IMR-90 (cell line): ENCODE measurements around the gene RIMS1. TPM values are rescaled to one million over a fixed set of nuclear protein-coding genes. Genes with fewer than 3 reads are reported as not detected.

Source experiments
- ATAC-seq: fragments of 200-7000 bp; cut with Tn5 transposase; 2 replicates; pipeline ENCODE4 v1.9.1; 2020; ENCODE audit warnings: low read depth, mild to moderate bottlenecking, moderate library complexity
- BruUV-seq: library from RNA; stranded (reverse); fragments of 400-500 nt; replicated peaks from 2 replicates; lab custom pipeline; 2021; lab: Mats Ljungman, UMichigan
- CTCF ChIA-PET: fragments of 300-600 bp; formaldehyde crosslinking; extraction: SDS; loops from one replicate; lab custom pipeline; 2021; ENCODE audit warnings: antibody characterized with exemption; lab: Yijun Ruan, JAX
- POLR2A ChIA-PET: fragments of 300-600 bp; sonication (Branson Sonifier 250); formaldehyde crosslinking; loops from one replicate; lab custom pipeline; 2022; ENCODE audit warnings: antibody characterized with exemption; ENCODE audit not compliant: unreplicated experiment; lab: Charles Lee
- DNase-seq: peaks from one replicate; pipeline ENCODE4 v3.0.0; 2013
- H2AFZ ChIP-seq: replicated peaks from 2 replicates; pipeline ENCODE3; 2013; ENCODE audit warnings: low read length, mild to moderate bottlenecking; ENCODE audit not compliant: poor library complexity
- H2AK5ac ChIP-seq: 2 replicates; pipeline ENCODE4 v1.6.1; 2013; ENCODE audit warnings: low read depth, low read length, inconsistent platforms
- H2AK9ac ChIP-seq: replicated peaks from 2 replicates; pipeline ENCODE3; 2013; ENCODE audit warnings: mild to moderate bottlenecking, low read depth, low read length, moderate library complexity; ENCODE audit not compliant: poor library complexity
- H2BK120ac ChIP-seq: 2 replicates; pipeline ENCODE4 v1.6.1; 2013; ENCODE audit warnings: low read depth, low read length, inconsistent platforms
- H2BK15ac ChIP-seq: 3 replicates; pipeline ENCODE4 v1.6.1; 2013; ENCODE audit warnings: low read depth, low read length, inconsistent platforms
- H2BK20ac ChIP-seq: 2 replicates; pipeline ENCODE4 v1.6.1; 2013; ENCODE audit warnings: low read depth, mild to moderate bottlenecking, inconsistent platforms, low read length, moderate library complexity
- H2BK5ac ChIP-seq: 2 replicates; pipeline ENCODE4 v1.6.1; 2013; ENCODE audit warnings: mild to moderate bottlenecking, low read depth, low read length, inconsistent platforms; ENCODE audit not compliant: poor library complexity, severe bottlenecking
- H3K14ac ChIP-seq: replicated peaks from 2 replicates; pipeline ENCODE4 v1.6.1; 2013; ENCODE audit warnings: low read depth, low read length, inconsistent platforms
- H3K18ac ChIP-seq: 2 replicates; pipeline ENCODE4 v1.6.1; 2013; ENCODE audit warnings: low read depth, low read length, control low read depth
- H3K23ac ChIP-seq: 2 replicates; pipeline ENCODE4 v1.6.1; 2013; ENCODE audit warnings: low read depth, low read length, inconsistent platforms
- H3K27ac ChIP-seq: 2 replicates; pipeline ENCODE4 v1.5.1; 2013; ENCODE audit warnings: mild to moderate bottlenecking, control low read depth, low read length; ENCODE audit not compliant: insufficient read depth
- H3K27me3 ChIP-seq: 2 replicates; pipeline ENCODE4 v1.6.1; 2013; ENCODE audit warnings: low read length; ENCODE audit not compliant: control insufficient read depth, insufficient read depth
- H3K36me3 ChIP-seq: 2 replicates; pipeline ENCODE4 v1.6.1; 2013; ENCODE audit warnings: low read length, mixed read lengths; ENCODE audit not compliant: control insufficient read depth, insufficient read depth
- H3K4ac ChIP-seq: 2 replicates; pipeline ENCODE4 v1.6.1; 2013; ENCODE audit warnings: low read depth, low read length, inconsistent platforms
- H3K4me1 ChIP-seq: 2 replicates; pipeline ENCODE4 v1.6.1; 2013; ENCODE audit warnings: low read length, mixed read lengths; ENCODE audit not compliant: control insufficient read depth, insufficient read depth
- H3K4me2 ChIP-seq: 2 replicates; pipeline ENCODE4 v1.6.1; 2013; ENCODE audit warnings: low read depth, mild to moderate bottlenecking, control low read depth, low read length, moderate library complexity
- H3K4me3 ChIP-seq: 2 replicates; pipeline ENCODE4 v1.5.1; 2013; ENCODE audit warnings: low read depth, mild to moderate bottlenecking, control low read depth, low read length, moderate library complexity; ENCODE audit not compliant: insufficient read depth
- H3K56ac ChIP-seq: 2 replicates; pipeline ENCODE4 v1.6.1; 2013; ENCODE audit warnings: low read length, inconsistent platforms; ENCODE audit not compliant: insufficient read depth; ENCODE audit errors: extremely low read depth
- H3K79me1 ChIP-seq, 2 experiments: 2 replicates each; pipeline ENCODE4 v1.6.1; 2013; ENCODE audit warnings: low read length in 2 of 2, inconsistent platforms in 1 of 2, low read depth in 1 of 2
- H3K9ac ChIP-seq: 2 replicates; pipeline ENCODE4 v1.6.1; 2013; ENCODE audit warnings: low read depth, low read length, control low read depth
- H3K9me1 ChIP-seq: 2 replicates; pipeline ENCODE4 v1.6.1; 2013; ENCODE audit warnings: low read length, inconsistent platforms; ENCODE audit not compliant: insufficient read depth
- H3K9me3 ChIP-seq: 2 replicates; pipeline ENCODE4 v1.6.1; 2013; ENCODE audit warnings: low read length; ENCODE audit not compliant: control insufficient read depth, insufficient read depth
- H4K20me1 ChIP-seq: 2 replicates; pipeline ENCODE4 v1.6.1; 2013; ENCODE audit warnings: low read length, inconsistent platforms; ENCODE audit not compliant: insufficient read depth
- H4K5ac ChIP-seq: 2 replicates; pipeline ENCODE4 v1.6.1; 2013; ENCODE audit warnings: mild to moderate bottlenecking, low read depth, low read length, control low read depth
- H4K8ac ChIP-seq, 2 experiments: 2 replicates each; pipeline ENCODE4 v1.6.1; 2013; ENCODE audit warnings: low read depth in 2 of 2, low read length in 2 of 2, control low read depth in 1 of 2, inconsistent platforms in 1 of 2
- H4K91ac ChIP-seq: 2 replicates; pipeline ENCODE4 v1.6.1; 2013; ENCODE audit warnings: low read depth, low read length, inconsistent platforms; ENCODE audit not compliant: insufficient read depth
- BHLHE40 ChIP-seq: fragments of 150-350 bp; IDR thresholded peaks from 2 replicates; pipeline ENCODE4 v1.6.1; 2016; ENCODE audit warnings: mild to moderate bottlenecking, low read depth, low read length
- CEBPB ChIP-seq: IDR thresholded peaks from 2 replicates; pipeline ENCODE4 v1.6.1; 2012; ENCODE audit warnings: low read depth, low read length, improper control_type of control experiment
- FOS ChIP-seq: fragments of 150-350 bp; IDR thresholded peaks from 2 replicates; pipeline ENCODE4 v1.6.1; 2016; ENCODE audit warnings: low read depth, low read length
- MAFK ChIP-seq: IDR thresholded peaks from 2 replicates; pipeline ENCODE4 v1.6.1; 2012; ENCODE audit warnings: low read depth, low read length, improper control_type of control experiment
- MAZ ChIP-seq: IDR thresholded peaks from 2 replicates; pipeline ENCODE4 v1.6.1; 2012; ENCODE audit warnings: low read depth, mild to moderate bottlenecking, low read length, improper control_type of control experiment, moderate library complexity, borderline replicate concordance
- MXI1 ChIP-seq: IDR thresholded peaks from 2 replicates; pipeline ENCODE4 v1.6.1; 2012; ENCODE audit warnings: low read depth, mild to moderate bottlenecking, low read length, moderate library complexity, borderline replicate concordance
- NFE2L2 ChIP-seq: fragments of 150-350 bp; IDR thresholded peaks from 2 replicates; pipeline ENCODE4 v1.6.1; 2016; ENCODE audit warnings: low read depth, mild to moderate bottlenecking, low read length
- POLR2A ChIP-seq: IDR thresholded peaks from 2 replicates; pipeline ENCODE4 v1.6.1; 2012; ENCODE audit warnings: mild to moderate bottlenecking, low read depth, low read length
- RAD21 ChIP-seq: IDR thresholded peaks from 2 replicates; pipeline ENCODE4 v1.6.1; 2012; ENCODE audit warnings: low read length, improper control_type of control experiment
- RCOR1 ChIP-seq: IDR thresholded peaks from 2 replicates; pipeline ENCODE4 v1.6.1; 2012; ENCODE audit warnings: mild to moderate bottlenecking, low read length, improper control_type of control experiment; ENCODE audit not compliant: insufficient replicate concordance
- RFX5 ChIP-seq: IDR thresholded peaks from 2 replicates; pipeline ENCODE4 v1.8.0; 2012; ENCODE audit warnings: low read depth, mild to moderate bottlenecking, low read length, moderate library complexity
- SMC3 ChIP-seq: fragments of 150-350 bp; IDR thresholded peaks from 2 replicates; pipeline ENCODE4 v1.6.1; 2016; ENCODE audit warnings: low read depth, mild to moderate bottlenecking, antibody characterized with exemption, low read length, moderate library complexity
- WGBS, 2 experiments: methylation state at CpG; one replicate each; pipeline versions ENCODE4 v1.1.5 to v1.1.7; 2013; ENCODE audit warnings: missing lambda C conversion rate in 2 of 2; ENCODE audit not compliant: insufficient read length in 1 of 2; ENCODE audit errors: extremely low coverage in 2 of 2; 5-methylcytosine and 5-hydroxymethylcytosine counted together
- dilution Hi-C: fragments of 300-500 bp; cut with HindIII; formaldehyde crosslinking; loops from one replicate; pipeline ENCODE4 v1.14.3; 2018; ENCODE audit warnings: low sequenced_read_pairs; ENCODE audit not compliant: unreplicated experiment
- in situ Hi-C: fragments of 300-500 bp; cut with MboI; formaldehyde crosslinking; loops from 3 replicates; pipeline ENCODE4 v1.14.3; 2019; ENCODE audit warnings: low sequenced_read_pairs, inconsistent platforms, mixed read lengths
- intact Hi-C: fragments of 100-400 bp; cut with micrococcal nuclease; formaldehyde crosslinking; loops from 2 replicates; pipeline ENCODE4 v1.10.0; 2022
- polyA plus RNA-seq, 3 experiments: library from polyadenylated mRNA; depleted of rRNA; stranded (reverse); fragments of >200 nt; gene quantifications; 2 replicates each; pipeline ENCODE4 v1.2.3, GENCODE V29; 2012; ENCODE audit warnings: low replicate concordance in 1 of 3
- total RNA-seq: library from RNA; depleted of rRNA; stranded (reverse); fragments of >200 nt; gene quantifications from 2 replicates; pipeline ENCODE4 v1.2.3, GENCODE V29; 2012
- TF ChIP-seq, protein P1 (sequence below): fragments of 150-350 bp; IDR thresholded peaks from 2 replicates; pipeline ENCODE4 v1.6.1; 2016; ENCODE audit warnings: low read depth, mild to moderate bottlenecking, low read length, moderate library complexity, borderline replicate concordance

RIMS1 gene
- total and polyA plus RNA-seq, 2 of the 4 experiments (the other 2 are of a cell fraction), result 0.44 to 3.8 TPM

DNA sequence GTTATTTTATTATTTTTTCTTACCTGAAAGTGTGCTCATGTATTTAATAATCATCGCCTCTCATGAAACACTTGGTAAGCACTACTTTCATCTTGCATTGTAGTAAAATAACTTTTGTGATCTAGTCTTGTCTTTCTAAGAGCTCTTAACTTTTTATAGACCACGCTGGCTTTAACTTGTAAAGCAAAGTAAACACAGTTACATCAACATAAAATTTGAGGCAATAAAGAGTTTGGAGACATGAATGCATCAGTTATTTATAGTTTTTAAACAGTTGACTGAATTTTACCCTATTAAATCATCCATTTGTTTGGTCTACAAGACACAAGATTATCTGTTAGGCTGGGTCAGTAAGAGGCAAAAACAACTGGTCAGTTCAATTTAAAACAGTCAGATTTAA is 517.1 kb downstream of the RIMS1 start:
- no peak overlapping the region for H4K5ac ChIP-seq
- ATAC-seq (no peak), DNase-seq (no peak)
- H3K4me2 ChIP-seq, result no peak overlapping the region
- H3K9me3 ChIP-seq, result no peaks in the 10 kb centered on the region
- H4K8ac ChIP-seq, result no peak overlapping the region
- H2BK20ac ChIP-seq, result no peak overlapping the region
- ChIA-PET CTCF (interaction anchor here (1.3 kb wide), 1 partner anchor 9 kb away, joined by 5 read pairs; no protein-coding TSS in a partner anchor), POLR2A (no interaction called here)
- no peak for TF ChIP-seq BHLHE40
- no peak for TF ChIP-seq FOS
- TF ChIP-seq, protein P1, sequence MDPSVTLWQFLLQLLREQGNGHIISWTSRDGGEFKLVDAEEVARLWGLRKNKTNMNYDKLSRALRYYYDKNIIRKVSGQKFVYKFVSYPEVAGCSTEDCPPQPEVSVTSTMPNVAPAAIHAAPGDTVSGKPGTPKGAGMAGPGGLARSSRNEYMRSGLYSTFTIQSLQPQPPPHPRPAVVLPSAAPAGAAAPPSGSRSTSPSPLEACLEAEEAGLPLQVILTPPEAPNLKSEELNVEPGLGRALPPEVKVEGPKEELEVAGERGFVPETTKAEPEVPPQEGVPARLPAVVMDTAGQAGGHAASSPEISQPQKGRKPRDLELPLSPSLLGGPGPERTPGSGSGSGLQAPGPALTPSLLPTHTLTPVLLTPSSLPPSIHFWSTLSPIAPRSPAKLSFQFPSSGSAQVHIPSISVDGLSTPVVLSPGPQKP, result no peak
- no peak for TF ChIP-seq NFE2L2
- no peak for TF ChIP-seq RFX5
- no peak for TF ChIP-seq RCOR1
- TF ChIP-seq MXI1, result no peak
- no peak for TF ChIP-seq POLR2A
- no peak for TF ChIP-seq CEBPB
- no peak for TF ChIP-seq SMC3
- TF ChIP-seq MAFK, result no peak
- TF ChIP-seq RAD21, result no peak
- TF ChIP-seq MAZ, result no peak
- no peaks in the 10 kb centered on the region for H3K4me1 ChIP-seq
- no peak overlapping the region for H3K4me3 ChIP-seq
- no peak overlapping the region for H3K9ac ChIP-seq
- H2AFZ ChIP-seq, result no peak overlapping the region
- H3K4ac ChIP-seq, result no peak overlapping the region
- WGBS, 2 experiments, result no CpG with 5 or more reads among the region's 2 CpGs
- no peak overlapping the region for H3K23ac ChIP-seq
- H3K14ac ChIP-seq, result no peak overlapping the region
- H2BK5ac ChIP-seq, result no peak overlapping the region
- no peak overlapping the region for H2AK9ac ChIP-seq
- H4K20me1 ChIP-seq, result no peaks in the 10 kb centered on the region
- no peaks in the 10 kb centered on the region for H3K79me1 ChIP-seq
- in situ Hi-C loops (loop anchor here (25.0 kb wide), 1 partner anchor 934 kb away; no protein-coding TSS in a partner anchor), intact Hi-C loops (no loop called here), dilution Hi-C loops (no loop called here)
- no peak overlapping the region for H3K18ac ChIP-seq
- H3K36me3 ChIP-seq, result no peaks in the 10 kb centered on the region
- H3K27ac ChIP-seq, result no peak overlapping the region
- H2BK15ac ChIP-seq, result no peak overlapping the region
- H3K9me1 ChIP-seq, result no peaks in the 10 kb centered on the region
- H2BK120ac ChIP-seq, result no peak overlapping the region
- no peak overlapping the region for H2AK5ac ChIP-seq
- H3K56ac ChIP-seq, result no peak overlapping the region
- no peaks in the 10 kb centered on the region for H3K27me3 ChIP-seq
- BruUV-seq, result no TSS peak
- H4K91ac ChIP-seq, result no peak overlapping the region
